H1 (cell line): ENCODE results near the gene ITIH4. TPM values are rescaled to one million over a fixed set of nuclear protein-coding genes. Genes with fewer than 3 reads are reported as not detected.

Experiments used
- CTCF ChIA-PET: fragments of 300-600 bp; sonication (Branson Sonifier 250); formaldehyde crosslinking; loops from one replicate; lab custom pipeline; 2021; ENCODE audit not compliant: partially characterized antibody; lab: Charles Lee
- POLR2A ChIA-PET: fragments of 300-600 bp; sonication (Branson Sonifier 250); formaldehyde crosslinking; loops from one replicate; lab custom pipeline; 2021; ENCODE audit warnings: inconsistent platforms; ENCODE audit not compliant: partially characterized antibody; lab: Charles Lee
- DNase-seq, 2 experiments: peaks; one replicate each; pipeline versions ENCODE4 v3.0.0 to v3.0.0-alpha.2; 2010 to 2022; ENCODE audit warnings: low spot score in 2 of 2, low read depth in 1 of 2, mixed read lengths in 1 of 2
- FAIRE-seq: peaks from 2 replicates; lab custom pipeline; 2011; peaks lifted over from hg19 to GRCh38; lab: Jason Lieb, UNC
- H2AFZ ChIP-seq: 2 replicates; pipeline ENCODE4 v1.8.1; 2012; ENCODE audit warnings: low read length, inconsistent platforms
- H2AK5ac ChIP-seq: 2 replicates; pipeline ENCODE4 v1.6.1; 2013; ENCODE audit warnings: low read depth, low read length
- H2BK120ac ChIP-seq: replicated peaks from 2 replicates; pipeline ENCODE3; 2013; ENCODE audit warnings: low read depth, low read length, inconsistent platforms
- H2BK12ac ChIP-seq: 2 replicates; pipeline ENCODE4 v1.6.1; 2013; ENCODE audit warnings: low read depth, low read length
- H2BK15ac ChIP-seq: 2 replicates; pipeline ENCODE4 v1.6.1; 2013; ENCODE audit warnings: low read length
- H2BK20ac ChIP-seq: 2 replicates; pipeline ENCODE4 v1.6.1; 2013; ENCODE audit warnings: low read length
- H2BK5ac ChIP-seq: 2 replicates; pipeline ENCODE4 v1.6.1; 2013; ENCODE audit warnings: low read depth, low read length
- H3K14ac ChIP-seq: 2 replicates; pipeline ENCODE4 v1.6.1; 2013; ENCODE audit warnings: inconsistent platforms; ENCODE audit not compliant: insufficient read length
- H3K18ac ChIP-seq: 2 replicates; pipeline ENCODE4 v1.6.1; 2013; ENCODE audit warnings: low read length; ENCODE audit errors: extremely low read depth
- H3K23ac ChIP-seq: 2 replicates; pipeline ENCODE4 v1.6.1; 2013; ENCODE audit warnings: inconsistent platforms; ENCODE audit not compliant: insufficient read length
- H3K23me2 ChIP-seq: 2 replicates; pipeline ENCODE4 v1.6.1; 2013; ENCODE audit warnings: low read depth, low read length
- H3K27ac ChIP-seq: 2 replicates; pipeline ENCODE4 v1.6.1; 2011; ENCODE audit warnings: low read depth, low read length, inconsistent platforms
- H3K27me3 ChIP-seq, 4 experiments: replicated peaks in 1 of 4; 1 replicate in 1 of 4; 2 replicates in 3 of 4; pipeline versions ENCODE4 v1.6.1 to v1.8.1; 2011 to 2013; ENCODE audit warnings: low read length in 3 of 4, mild to moderate bottlenecking in 3 of 4, inconsistent platforms in 2 of 4, mixed read lengths in 2 of 4, moderate library complexity in 1 of 4; ENCODE audit not compliant: control insufficient read depth in 3 of 4, insufficient read depth in 3 of 4; ENCODE audit errors: extremely low read depth in 1 of 4
- H3K36me3 ChIP-seq, 4 experiments: 2 replicates each; pipeline versions ENCODE4 v1.6.1 to v1.8.1; 2011 to 2013; ENCODE audit warnings: mild to moderate bottlenecking in 4 of 4, low read length in 3 of 4, moderate library complexity in 2 of 4, control low read depth in 1 of 4, inconsistent platforms in 1 of 4; ENCODE audit not compliant: insufficient read depth in 4 of 4, control insufficient read depth in 2 of 4
- H3K4ac ChIP-seq: replicated peaks from 2 replicates; pipeline ENCODE3; 2013; ENCODE audit warnings: low read length, low read depth, mixed read lengths, inconsistent platforms; ENCODE audit not compliant: insufficient read length
- H3K4me1 ChIP-seq, 4 experiments: replicated peaks in 1 of 4; 1 replicate in 1 of 4; 2 replicates in 3 of 4; pipeline versions ENCODE4 v1.6.1 to v1.8.1; 2011 to 2013; ENCODE audit warnings: low read length in 3 of 4, inconsistent platforms in 2 of 4, mixed read lengths in 1 of 4; ENCODE audit not compliant: insufficient read depth in 4 of 4, control insufficient read depth in 3 of 4
- H3K4me2 ChIP-seq, 2 experiments: 2 replicates each; pipeline versions ENCODE4 v1.6.1 to v1.8.1; 2011 to 2013; ENCODE audit warnings: low read depth in 2 of 2, low read length in 2 of 2, control low read depth in 1 of 2, inconsistent platforms in 1 of 2, mild to moderate bottlenecking in 1 of 2; ENCODE audit not compliant: insufficient read depth in 1 of 2
- H3K4me3 ChIP-seq, 4 experiments: fragments of 200-600, 300-600 bp in 1 of 4; sonication (generic), shearing (Covaris generic), sonication (Bioruptor Twin) in 1 of 4; 2 replicates each; pipeline versions ENCODE4 v1.5.1 to v1.8.1; 2011 to 2016; ENCODE audit warnings: low read length in 4 of 4, low read depth in 3 of 4, control low read depth in 2 of 4, inconsistent platforms in 2 of 4, mild to moderate bottlenecking in 2 of 4, mixed read lengths in 1 of 4, moderate library complexity in 1 of 4; ENCODE audit not compliant: insufficient read depth in 2 of 4; ENCODE audit errors: extremely low read depth in 1 of 4
- H3K56ac ChIP-seq: replicated peaks from 2 replicates; pipeline ENCODE3; 2013; ENCODE audit warnings: low read depth, mild to moderate bottlenecking, mixed read lengths, low read length, inconsistent platforms; ENCODE audit not compliant: insufficient read length
- H3K79me1 ChIP-seq: 2 replicates; pipeline ENCODE4 v1.6.1; 2013; ENCODE audit warnings: low read depth, low read length, control low read depth
- H3K79me2 ChIP-seq, 2 experiments: 2 replicates each; pipeline versions ENCODE4 v1.6.1 to v1.8.1; 2012 to 2013; ENCODE audit warnings: low read length in 2 of 2, mild to moderate bottlenecking in 2 of 2, inconsistent platforms in 1 of 2; ENCODE audit not compliant: insufficient read depth in 2 of 2, control insufficient read depth in 1 of 2
- H3K9ac ChIP-seq, 4 experiments: replicated peaks in 1 of 4; 1 replicate in 1 of 4; 2 replicates in 3 of 4; pipeline versions ENCODE4 v1.6.1 to v1.8.1; 2011 to 2013; ENCODE audit warnings: low read depth in 3 of 4, low read length in 3 of 4, control low read depth in 2 of 4, mild to moderate bottlenecking in 2 of 4, moderate library complexity in 2 of 4, inconsistent platforms in 1 of 4; ENCODE audit errors: extremely low read depth in 1 of 4
- H3K9me3 ChIP-seq, 2 experiments: 2 replicates each; pipeline versions ENCODE4 v1.6.1 to v1.8.1; 2012 to 2013; ENCODE audit warnings: mild to moderate bottlenecking in 2 of 2, moderate library complexity in 2 of 2, control low read depth in 1 of 2, inconsistent platforms in 1 of 2, low read depth in 1 of 2, low read length in 1 of 2, mixed read lengths in 1 of 2; ENCODE audit not compliant: insufficient read depth in 2 of 2
- H4K20me1 ChIP-seq, 2 experiments: replicated peaks in 1 of 2; 2 replicates each; pipeline versions ENCODE3 to v1.8.1; 2011 to 2013; ENCODE audit warnings: inconsistent platforms in 2 of 2, low read length in 2 of 2, mild to moderate bottlenecking in 1 of 2; ENCODE audit not compliant: insufficient read depth in 2 of 2, control insufficient read depth in 1 of 2
- H4K5ac ChIP-seq: 2 replicates; pipeline ENCODE4 v1.6.1; 2013; ENCODE audit warnings: low read length, low read depth, mixed read lengths, inconsistent platforms; ENCODE audit not compliant: insufficient read length
- H4K8ac ChIP-seq: 2 replicates; pipeline ENCODE4 v1.8.0; 2013; ENCODE audit warnings: mild to moderate bottlenecking, moderate library complexity, low read length, inconsistent platforms; ENCODE audit not compliant: insufficient read depth; ENCODE audit errors: extremely low read depth
- H4K91ac ChIP-seq: replicated peaks from 2 replicates; pipeline ENCODE3; 2013; ENCODE audit warnings: low read length, mixed read lengths, inconsistent platforms; ENCODE audit not compliant: insufficient read length
- SP2 ChIP-seq: IDR thresholded peaks from 2 replicates; pipeline ENCODE4 v1.6.1; 2012; ENCODE audit warnings: mild to moderate bottlenecking, low read length, inconsistent platforms
- WGBS, 2 experiments: shearing (Covaris generic) in 1 of 2; methylation state at CpG; one replicate each; pipeline versions ENCODE4 v1.1.6 to v1.1.7; 2013 to 2015; ENCODE audit warnings: low lambda C conversion rate in 2 of 2, mixed read lengths in 2 of 2, inconsistent platforms in 1 of 2, low coverage in 1 of 2, missing lambda C conversion rate in 1 of 2; ENCODE audit not compliant: insufficient replicate concordance in 2 of 2, insufficient coverage in 1 of 2, insufficient read length in 1 of 2; ENCODE audit errors: extremely low coverage in 1 of 2, missing lambda C conversion rate in 1 of 2; 5-methylcytosine and 5-hydroxymethylcytosine counted together
- polyA plus RNA-seq, 7 experiments: library from polyadenylated mRNA; depleted of rRNA in 3 of 7; stranded (reverse) in 5 of 7; unstranded in 2 of 7; fragments of >200 nt in 5 of 7; fragments of 200-250 nt in 2 of 7; gene quantifications; 1 replicate in 5 of 7; 2 replicates in 1 of 7; 4 replicates in 1 of 7; pipeline versions ENCODE4 v1.2.1 to v1.2.3, GENCODE V29; 2011 to 2013; ENCODE audit warnings: missing spikeins in 2 of 7, mixed read lengths in 2 of 7
- total RNA-seq: library from RNA; stranded (reverse); fragmentation: NEBNext Ultra II Directional; extraction: Animal tissue kit (Norgen Biotek cat#: 25700); gene quantifications from 2 replicates; pipeline ENCODE4 v1.2.1, GENCODE V29; 2021

The ITIH4 gene
- total and polyA plus RNA-seq, 2 of the 8 experiments (the other 6 are each of a cell fraction or from before 2014, with no cell fraction given), result 3.4 to 3.7 TPM

DNA sequence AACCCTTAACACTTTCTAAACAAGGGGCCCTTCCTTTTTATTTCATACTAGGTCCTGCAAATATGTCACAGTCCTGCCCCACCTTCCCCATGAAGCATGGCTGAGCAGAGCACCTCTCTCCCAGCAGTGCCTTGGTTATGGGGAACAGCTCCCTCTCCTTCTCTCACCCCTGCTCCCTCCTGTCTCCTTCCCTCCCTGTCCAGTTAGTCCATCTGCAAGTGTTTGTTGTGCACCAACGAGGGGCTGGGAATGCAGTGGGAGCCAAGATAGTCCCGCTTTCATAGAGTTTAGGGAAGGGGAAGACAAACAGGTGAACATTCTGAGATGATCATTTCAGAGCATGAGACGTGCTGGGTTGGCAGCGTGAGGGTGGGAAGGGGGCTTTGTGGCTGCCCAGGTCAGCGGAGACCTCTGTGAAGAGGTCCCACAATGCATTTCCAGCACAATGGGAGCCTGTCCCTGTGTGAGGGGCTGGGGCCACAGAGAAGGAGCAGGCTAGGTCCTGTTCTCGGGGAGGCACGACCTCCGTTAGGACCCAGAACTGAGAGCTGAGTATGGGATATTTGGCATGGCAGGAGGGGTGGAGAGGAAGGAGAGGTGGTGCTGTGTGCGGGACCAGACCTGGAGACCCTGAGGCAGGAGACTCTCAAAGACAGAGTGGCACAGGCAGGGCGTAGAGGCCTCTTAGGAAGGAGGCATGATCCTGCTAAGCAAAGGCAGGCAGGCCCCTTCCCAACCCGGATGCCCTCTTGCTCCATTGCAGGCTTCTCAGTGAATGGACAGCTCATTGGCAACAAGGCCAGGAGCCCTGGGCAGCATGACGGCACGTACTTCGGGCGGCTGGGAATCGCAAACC, 41.4 kb downstream of the ITIH4 start:
- Histone ChIP-seq H3K9me3 (no peaks in the 10 kb centered on the region), H3K23me2 (no peaks in the 10 kb centered on the region), H3K18ac (no peak overlapping the region), H4K91ac (no peak overlapping the region), H3K36me3 (no peaks in the 10 kb centered on the region), H3K56ac (no peak overlapping the region), H2BK5ac (no peak overlapping the region), H3K27me3 (no peaks in the 10 kb centered on the region), H2BK20ac (no peak overlapping the region), H3K23ac (no peak overlapping the region), H3K4me2 (no peak overlapping the region), H3K4me3 (no peak overlapping the region), H2AK5ac (no peak overlapping the region), H3K79me2 (no peaks in the 10 kb centered on the region), H3K14ac (no peak overlapping the region), H2BK12ac (no peak overlapping the region), H2BK120ac (no peak overlapping the region), H2BK15ac (no peak overlapping the region), H3K9ac (no peak overlapping the region), H3K27ac (no peak overlapping the region), H4K5ac (no peak overlapping the region), H4K20me1 (peaks cover 0 to 3% of the 10 kb centered on the region in 2 experiments), H2AFZ (no peak overlapping the region), H3K79me1 (no peaks in the 10 kb centered on the region), H4K8ac (peak overlapping the region; percentile 35; the same call in 1 of the 2 replicates), H3K4ac (no peak overlapping the region), H3K4me1 (no peaks in the 10 kb centered on the region)
- 84% methylated on average over 15 of the region's 16 CpGs; no CpG with 5 or more reads in 1 of the 2 experiments for WGBS, 2 experiments
- ChIA-PET POLR2A (interaction anchor here (0.8 to 1.5 kb wide), 3 partner anchors 10 to 18 kb away, joined by 3 to 4 read pairs (median 3); partner anchors contain the start of gene NEK4), CTCF (interaction anchor here (0.9 to 2.3 kb wide), 4 partner anchors 10 to 38 kb away, joined by 3 to 16 read pairs (median 4); no protein-coding TSS in a partner anchor)
- no peak for TF ChIP-seq SP2
- FAIRE-seq (no peak), DNase-seq (no peak)
